IPS-NIHi7 (cell line): ENCODE data around the gene SPINK4.
A peak's percentile ranks its signal among the peaks of the same experiment; 100 is the strongest.

ENCODE experiments used
- DNase-seq: peaks from one replicate; pipeline ENCODE4 v3.0.0; 2012; ENCODE audit warnings: mixed read lengths; ENCODE audit errors: extremely low spot score

Gene SPINK4

GRCh38 chr9:33239921-33240320 is at the start of gene SPINK4:
SPINK4 (plus strand) TSS chr9:33240167; CDS start chr9:33240209, 42 bp downstream.
- DNase-seq: no peak

GRCh38 chr9:33192493-33193255 is 47.3 kb upstream of the SPINK4 start:
- no peak for DNase-seq

- no peak for DNase-seq
Observed at GRCh38 chr9:33193818-33194217, 46.1 kb upstream of the SPINK4 start.

- DNase-seq: no peak
Observed at GRCh38 chr9:33196736-33197135, 43.2 kb upstream of the SPINK4 start.

- no peak for DNase-seq
Observed at GRCh38 chr9:33197279-33198152, 42.5 kb upstream of the SPINK4 start.

GRCh38 chr9:33198165-33198564 is 41.8 kb upstream of the SPINK4 start:
- DNase-seq: no peak

GRCh38 chr9:33202018-33202417 is 37.9 kb upstream of the SPINK4 start:
- DNase-seq: no peak

- no peak for DNase-seq
Observed at GRCh38 chr9:33202552-33203201, 37.3 kb upstream of the SPINK4 start.

GRCh38 chr9:33209394-33209793 is 30.6 kb upstream of the SPINK4 start:
- DNase-seq: no peak

GRCh38 chr9:33210006-33210715 is 29.8 kb upstream of the SPINK4 start:
- no peak for DNase-seq

- DNase-seq: peak; percentile 44
Observed at GRCh38 chr9:33211695-33212393, 28.1 kb upstream of the SPINK4 start.

GRCh38 chr9:33220681-33221567 is 19.0 kb upstream of the SPINK4 start:
- no peak for DNase-seq

GRCh38 chr9:33221568-33221884 is 18.4 kb upstream of the SPINK4 start:
- no peak for DNase-seq

GRCh38 chr9:33222031-33222430 is 17.9 kb upstream of the SPINK4 start:
- no peak for DNase-seq

GRCh38 chr9:33223696-33224095 is 16.3 kb upstream of the SPINK4 start:
- DNase-seq: no peak

GRCh38 chr9:33225319-33226147 is 14.4 kb upstream of the SPINK4 start:
- no peak for DNase-seq

GRCh38 chr9:33227008-33227398 is 13.0 kb upstream of the SPINK4 start:
- no peak for DNase-seq

GRCh38 chr9:33227741-33228140 is 12.2 kb upstream of the SPINK4 start:
- no peak for DNase-seq

GRCh38 chr9:33228606-33229005 is 11.4 kb upstream of the SPINK4 start:
- DNase-seq: no peak
